GM13976 (cell line): Measurements from ENCODE around the gene ZWILCH.

Source experiments
- DNase-seq: peaks from one replicate; pipeline ENCODE4 v3.0.0; 2012; ENCODE audit warnings: low spot score
- CTCF ChIP-seq: IDR thresholded peaks from 2 replicates; pipeline ENCODE4 v1.5.1; 2012; ENCODE audit warnings: borderline replicate concordance, mild to moderate bottlenecking; ENCODE audit not compliant: insufficient read depth; ENCODE audit errors: extremely low read depth, missing control alignments, control extremely low read depth
- in situ Hi-C: fragments of 300-500 bp; cut with MboI; formaldehyde crosslinking; loops from one replicate; pipeline ENCODE4 v1.12.0; 2022; ENCODE audit warnings: low sequenced_read_pairs, mixed read lengths, inconsistent platforms; ENCODE audit not compliant: unreplicated experiment

Gene ZWILCH

GRCh38 chr15:66489179-66489791 is 15.8 kb upstream of the ZWILCH start:
- no peak for DNase-seq
- in situ Hi-C loops, result no loop called here
- TF ChIP-seq CTCF, result no peak

GRCh38 chr15:66491846-66492245 is 13.3 kb upstream of the ZWILCH start:
- in situ Hi-C loops, result loop anchor here (10.0 kb wide), 1 partner anchor 107 kb away; the partner anchor contains the start of gene MAP2K1
- no peak for TF ChIP-seq CTCF
- no peak for DNase-seq

- TF ChIP-seq CTCF, result no peak
- in situ Hi-C loops, result loop anchor here (10.0 kb wide), 1 partner anchor 109 kb away; the partner anchor contains the start of gene MAP2K1
- DNase-seq, result no peak
Measured at GRCh38 chr15:66494262-66494661, 10.9 kb upstream of the ZWILCH start.

- in situ Hi-C loops, result loop anchor here (10.0 kb wide), 1 partner anchor 112 kb away; the partner anchor contains the start of gene MAP2K1
- no peak for TF ChIP-seq CTCF
- DNase-seq, result peak; percentile 34
Measured at GRCh38 chr15:66496951-66497501, 8.1 kb upstream of the ZWILCH start.

GRCh38 chr15:66497502-66498455 is 7.3 kb upstream of the ZWILCH start, which contains the start of gene SNAPC5:
SNAPC5 (minus strand) TSS chr15:66497762; CDS start chr15:66497731, 31 bp downstream.
- peak; percentile 93 for DNase-seq
- in situ Hi-C loops, result loop anchor here (10.0 kb wide), 1 partner anchor 113 kb away; the partner anchor contains the start of gene MAP2K1
- peak; percentile 96 for TF ChIP-seq CTCF
